ENCODE measurements around the gene IRX2.

Gene IRX2

GRCh38 chr5:2755681-2756171, 4.2 kb upstream of the IRX2 start:
- DNase-seq (ENCODE audit: low spot score), result no peak

DNA sequence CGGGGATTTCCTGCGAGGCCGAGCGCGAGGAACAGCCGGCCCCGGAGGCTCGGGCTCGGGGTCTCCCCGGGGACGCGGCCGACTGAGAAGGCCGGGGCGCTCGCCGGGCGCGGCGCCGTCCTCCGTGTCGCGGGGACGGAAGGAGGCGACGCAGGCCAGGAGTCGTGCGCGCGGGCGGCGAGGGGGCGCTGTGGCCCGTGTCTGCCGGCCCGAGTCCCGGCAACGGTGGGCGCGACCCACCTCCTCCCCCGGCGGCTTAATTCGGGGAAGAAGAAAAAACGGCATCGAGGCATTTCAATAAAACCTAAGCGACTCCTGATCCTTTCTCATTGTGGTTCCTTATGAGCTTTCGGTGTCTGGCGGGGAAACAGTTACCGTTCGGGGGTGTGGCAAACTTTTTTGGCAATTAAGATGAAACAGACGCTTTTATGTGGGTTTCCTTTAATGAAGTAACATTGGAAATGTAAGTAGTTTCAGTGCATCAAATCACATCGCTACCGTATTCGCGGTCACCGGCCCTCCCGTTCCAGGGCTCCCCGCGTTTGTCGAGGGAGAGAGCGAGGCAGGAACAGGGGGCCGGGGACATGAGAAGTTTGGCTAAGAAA, 3.7 kb upstream of the IRX2 start:
- DNase-seq (ENCODE audit: low spot score), result no peak

DNA sequence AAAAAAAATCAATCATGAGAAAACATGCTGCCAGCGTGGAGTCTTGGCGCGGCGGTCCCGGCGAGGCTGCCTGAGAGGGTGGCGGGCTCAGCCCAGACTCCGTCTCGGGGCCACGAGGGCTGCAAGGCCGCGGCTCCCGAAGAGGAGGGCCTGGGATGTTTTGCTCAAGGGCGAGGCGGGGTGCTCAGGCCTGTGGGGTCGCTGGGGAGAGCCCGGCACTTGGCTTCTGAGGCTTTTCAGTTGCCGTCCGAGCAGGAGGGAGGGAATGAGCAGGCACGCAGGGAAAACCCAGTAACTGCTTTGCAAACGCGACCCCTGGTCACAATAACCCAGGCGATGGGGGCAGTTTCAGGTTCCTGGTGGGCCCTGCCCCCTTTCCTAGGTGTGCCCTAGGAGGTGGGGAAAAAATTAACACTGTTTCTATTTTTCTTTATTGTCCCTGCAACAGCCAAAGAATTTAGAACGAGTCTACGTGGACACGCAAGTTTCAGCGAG, 3.2 kb upstream of the IRX2 start:
- no peak for DNase-seq (ENCODE audit: low spot score)

- no peak for DNase-seq (ENCODE audit: low spot score)
Measured at GRCh38 chr5:2753452-2754420, 2.3 kb upstream of the IRX2 start.

DNA sequence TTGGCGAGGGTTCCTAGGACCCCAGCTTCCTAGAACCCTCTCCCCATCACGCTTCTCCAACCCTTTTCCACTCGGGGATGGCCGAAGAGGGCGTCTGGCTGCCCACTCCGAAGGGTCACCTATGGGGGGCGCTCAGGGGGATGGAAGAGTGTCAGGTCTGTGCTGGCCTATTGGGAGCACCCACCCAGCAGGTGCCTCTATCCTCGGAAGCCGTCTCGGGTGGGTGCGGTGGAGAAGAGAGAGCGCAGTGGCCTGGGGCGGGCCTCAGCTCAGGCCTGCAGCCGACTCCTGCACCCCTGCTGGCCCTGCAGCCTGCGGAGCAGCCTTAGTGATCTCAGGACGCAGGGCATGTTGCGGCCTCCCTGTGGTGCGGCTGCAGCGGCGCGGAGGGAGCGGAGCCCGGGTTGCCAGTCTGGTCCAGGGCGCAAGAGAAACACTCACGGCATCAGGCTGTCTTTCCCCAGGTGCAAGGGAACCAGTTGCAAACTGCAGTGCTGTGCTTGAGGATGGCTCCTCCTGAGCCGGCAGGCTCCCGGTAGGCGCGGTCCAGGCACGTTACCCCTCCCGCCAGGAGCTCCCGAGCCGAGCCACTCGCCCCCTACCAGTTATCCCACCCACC, 1.5 kb upstream of the IRX2 start:
- DNase-seq (ENCODE audit: low spot score), result no peak

DNA sequence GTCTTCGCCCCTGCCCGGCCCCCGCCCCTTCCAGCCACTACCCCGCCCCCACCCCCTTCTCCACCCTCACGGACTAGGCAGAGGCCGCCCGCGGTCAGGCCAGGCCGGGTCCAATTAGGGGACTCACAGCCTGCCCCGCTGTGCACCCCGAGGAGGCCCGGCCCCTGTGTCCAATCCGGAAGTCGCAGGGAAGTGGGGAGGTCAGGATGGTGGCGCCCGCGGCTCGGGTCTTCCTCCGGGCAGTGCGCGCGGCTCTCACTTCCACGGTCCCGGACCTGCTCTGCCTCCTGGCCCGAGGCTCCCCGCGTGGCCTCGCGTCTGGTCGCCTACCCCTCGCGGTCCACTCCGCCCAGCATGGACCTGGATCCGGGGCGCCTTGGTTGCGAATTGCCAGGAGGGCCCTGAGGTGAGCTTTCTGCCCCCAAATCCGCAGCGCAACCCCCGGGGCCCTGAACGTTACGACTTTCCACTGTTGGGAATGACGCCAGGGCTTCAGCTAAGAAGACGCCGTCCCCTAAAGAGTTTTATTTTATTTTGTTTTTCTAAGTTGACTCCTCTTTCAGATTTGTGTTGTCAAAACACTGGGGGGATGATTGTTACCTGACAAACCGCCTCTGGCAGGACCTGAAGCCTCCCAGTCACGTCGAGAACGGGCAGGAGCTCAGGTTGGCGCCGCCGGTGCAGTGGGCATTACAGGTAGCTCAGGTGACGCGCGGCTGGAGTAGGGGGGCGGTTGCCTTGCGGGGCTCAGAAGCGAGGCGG, 763 bp upstream of the IRX2 start:
- DNase-seq (ENCODE audit: low spot score), result no peak

GRCh38 chr5:2750758-2751464, 566 bp downstream of the IRX2 start:
- DNase-seq (ENCODE audit: low spot score), result no peak

DNA sequence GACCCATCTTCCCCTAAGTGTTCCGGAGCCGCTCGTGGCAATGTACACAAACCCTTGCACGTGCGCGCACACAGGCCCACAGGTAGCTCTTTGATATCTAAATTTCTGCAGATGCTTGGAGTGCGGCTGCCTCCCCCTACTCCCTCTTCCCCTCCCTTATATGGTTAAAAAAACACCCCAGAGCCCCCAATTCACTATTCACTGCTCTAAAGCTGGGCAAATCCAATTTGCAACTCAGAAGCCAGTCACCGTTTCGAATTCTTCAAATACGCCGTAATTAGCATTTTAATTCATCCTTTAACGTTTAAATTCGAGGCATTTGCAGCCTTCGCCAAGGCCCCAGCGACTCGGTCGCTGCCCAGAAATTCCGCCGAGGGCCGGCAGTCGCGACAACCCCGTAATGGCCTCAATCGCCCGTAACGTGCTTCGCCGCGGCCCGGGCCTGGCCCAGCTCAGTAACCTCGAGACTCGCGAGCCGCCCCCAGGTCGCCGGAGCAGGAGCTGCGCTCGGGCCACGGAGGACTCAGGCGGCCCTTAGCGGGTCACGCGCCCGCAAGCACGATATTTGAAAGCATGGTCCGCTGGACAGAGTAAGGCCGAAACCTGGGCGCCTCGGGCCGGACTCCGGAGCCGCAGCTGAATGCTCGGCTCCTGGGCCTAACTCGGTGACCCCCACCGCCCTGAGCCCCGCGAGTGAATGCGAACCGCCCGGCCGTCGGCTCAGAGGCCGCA, 1.3 kb downstream of the IRX2 start:
- no peak for DNase-seq (ENCODE audit: low spot score)

DNA sequence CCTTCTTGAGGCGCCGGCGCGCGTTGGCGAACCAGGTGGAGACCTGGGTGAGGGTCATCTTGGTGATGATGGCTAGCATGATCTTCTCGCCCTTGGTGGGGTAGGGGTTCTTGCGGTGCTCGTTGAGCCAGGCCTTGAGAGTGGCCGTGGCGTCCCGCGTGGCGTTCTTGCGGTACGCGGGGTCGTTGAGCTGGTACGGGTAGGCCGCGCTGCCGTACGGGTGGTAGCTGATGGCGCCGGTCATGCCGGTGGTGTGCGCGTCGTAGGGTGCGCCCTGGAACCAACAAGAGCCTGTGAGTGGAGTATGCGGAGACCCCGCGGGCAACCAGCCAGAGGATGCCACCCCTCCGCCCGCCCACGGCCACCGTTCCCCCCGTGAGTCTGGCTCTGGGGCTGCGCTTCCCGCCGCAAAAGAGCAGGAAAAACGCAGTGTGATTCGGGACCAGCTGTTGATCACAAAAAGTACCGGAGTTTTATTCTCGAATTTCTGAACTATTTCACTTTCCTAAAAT, 1.9 kb downstream of the IRX2 start:
- no peak for DNase-seq (ENCODE audit: low spot score)

DNA sequence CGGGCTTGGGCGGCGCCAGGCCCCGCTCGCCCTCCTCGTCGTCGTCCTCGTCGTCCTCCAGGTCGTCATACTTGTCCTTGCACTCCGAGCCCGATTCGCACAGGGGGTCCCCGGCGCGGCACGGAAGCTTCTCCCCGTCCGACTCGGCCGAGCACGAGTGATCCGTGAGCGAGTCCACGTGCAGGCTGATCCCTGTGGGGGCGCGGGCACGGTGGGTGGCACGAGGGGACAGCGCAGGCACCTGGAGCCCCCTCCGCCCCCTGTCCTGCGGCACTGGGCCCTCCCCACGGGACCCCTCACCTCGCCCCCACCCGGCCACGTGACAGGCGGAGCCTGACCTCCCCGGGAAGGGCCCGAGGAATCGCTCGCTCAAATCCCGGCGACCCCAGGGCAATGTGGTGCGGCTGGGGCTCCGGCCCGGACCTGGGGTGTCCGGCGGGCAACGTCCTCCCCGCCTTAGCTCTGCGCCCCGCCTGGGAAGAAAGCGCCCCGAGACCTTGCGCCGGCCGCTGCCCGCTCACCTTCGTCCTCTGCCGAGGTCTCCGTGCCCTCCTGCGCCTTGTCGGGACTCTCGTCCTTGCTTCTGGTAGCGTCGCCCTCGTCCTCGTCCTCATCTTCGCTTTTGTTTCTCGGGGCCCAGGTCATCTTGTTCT, 2.5 kb downstream of the IRX2 start:
- no peak for DNase-seq (ENCODE audit: low spot score)

- DNase-seq (ENCODE audit: low spot score), result no peak
Measured at GRCh38 chr5:2748179-2748860, 3.2 kb downstream of the IRX2 start.

DNA sequence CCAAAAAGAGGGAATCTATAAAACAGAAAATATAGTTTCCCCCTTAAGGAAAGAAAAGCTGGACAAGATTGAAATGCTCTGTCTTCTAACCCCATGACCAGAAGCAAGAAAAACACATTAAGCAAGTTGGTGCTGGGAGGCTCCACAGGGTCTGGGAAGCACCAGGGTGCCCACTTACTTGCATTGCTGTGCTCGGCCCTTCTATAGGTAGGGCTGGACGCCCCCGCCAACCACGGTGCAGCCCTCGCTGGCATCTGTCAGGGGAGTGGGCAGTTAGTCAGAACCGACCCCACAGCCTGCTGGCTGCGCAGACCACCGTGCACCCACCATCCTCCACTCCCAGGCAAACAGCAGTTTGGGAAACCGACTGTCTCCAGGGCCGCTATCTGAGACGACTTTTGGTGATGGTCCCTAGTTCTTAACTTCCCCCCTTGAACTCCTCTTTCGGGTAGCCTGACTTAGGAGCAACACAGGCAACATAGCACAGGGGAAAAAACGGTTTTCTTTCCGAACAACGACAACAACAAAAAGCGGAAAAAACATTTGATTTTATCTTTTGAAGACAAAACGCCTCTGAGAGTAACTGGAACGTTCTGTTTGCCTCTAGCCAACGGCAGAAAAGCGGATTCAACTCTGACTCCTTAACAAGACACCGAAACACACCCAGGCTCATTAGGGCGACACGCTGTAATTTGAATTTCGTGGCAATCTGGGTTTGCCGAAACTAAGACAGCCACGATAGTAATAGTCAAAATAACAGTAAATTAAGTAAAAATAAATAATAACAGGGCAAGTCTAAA, 3.9 kb downstream of the IRX2 start:
- no peak for DNase-seq (ENCODE audit: low spot score)

DNA sequence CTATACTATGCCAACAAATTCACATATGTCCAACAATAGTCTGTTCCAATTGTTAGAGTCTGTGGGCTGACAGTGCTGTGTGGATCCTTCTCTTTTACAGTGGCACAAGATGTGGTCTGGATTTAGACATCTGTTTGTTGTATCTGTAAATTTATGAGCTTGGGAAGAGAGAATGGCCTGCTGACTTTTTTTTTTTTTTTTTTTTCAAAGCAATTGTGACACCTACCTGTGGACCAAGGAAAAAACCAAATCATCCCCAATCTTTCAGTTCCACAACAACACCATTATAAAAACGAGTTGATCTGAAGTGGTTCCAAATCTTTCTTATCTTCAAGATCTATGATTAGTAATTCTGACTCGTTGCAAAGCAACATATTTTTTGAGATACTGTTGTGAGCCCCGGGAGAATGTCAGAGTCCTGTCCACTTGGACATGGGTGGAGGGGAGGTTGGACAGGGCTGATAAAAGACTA, 4.9 kb downstream of the IRX2 start:
- no peak for DNase-seq (ENCODE audit: low spot score)

DNA sequence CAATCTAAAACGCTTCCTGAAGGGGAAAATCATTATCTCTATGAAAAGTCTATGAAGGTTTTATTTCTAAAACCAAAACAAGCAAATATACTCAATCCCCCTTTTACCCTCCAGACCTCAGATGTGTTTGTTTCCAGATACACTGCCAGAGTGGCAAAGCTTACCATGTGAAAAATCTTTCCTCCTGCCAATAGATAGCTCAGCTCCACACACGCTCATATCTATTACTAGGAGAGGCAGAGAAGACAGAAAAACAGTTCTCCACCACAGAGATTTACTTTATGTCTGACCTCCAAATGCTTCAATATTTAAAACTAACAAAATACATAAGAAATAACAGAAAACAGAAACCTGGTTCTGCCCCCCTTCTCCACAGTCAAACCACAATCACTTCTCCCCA, 7.0 kb downstream of the IRX2 start:
- DNase-seq (ENCODE audit: low spot score), result no peak

GRCh38 chr5:2742921-2743679, 8.4 kb downstream of the IRX2 start:
- no peak for DNase-seq (ENCODE audit: low spot score)

GRCh38 chr5:2741956-2742355, 9.5 kb downstream of the IRX2 start:
- DNase-seq (ENCODE audit: low spot score), result no peak

DNA sequence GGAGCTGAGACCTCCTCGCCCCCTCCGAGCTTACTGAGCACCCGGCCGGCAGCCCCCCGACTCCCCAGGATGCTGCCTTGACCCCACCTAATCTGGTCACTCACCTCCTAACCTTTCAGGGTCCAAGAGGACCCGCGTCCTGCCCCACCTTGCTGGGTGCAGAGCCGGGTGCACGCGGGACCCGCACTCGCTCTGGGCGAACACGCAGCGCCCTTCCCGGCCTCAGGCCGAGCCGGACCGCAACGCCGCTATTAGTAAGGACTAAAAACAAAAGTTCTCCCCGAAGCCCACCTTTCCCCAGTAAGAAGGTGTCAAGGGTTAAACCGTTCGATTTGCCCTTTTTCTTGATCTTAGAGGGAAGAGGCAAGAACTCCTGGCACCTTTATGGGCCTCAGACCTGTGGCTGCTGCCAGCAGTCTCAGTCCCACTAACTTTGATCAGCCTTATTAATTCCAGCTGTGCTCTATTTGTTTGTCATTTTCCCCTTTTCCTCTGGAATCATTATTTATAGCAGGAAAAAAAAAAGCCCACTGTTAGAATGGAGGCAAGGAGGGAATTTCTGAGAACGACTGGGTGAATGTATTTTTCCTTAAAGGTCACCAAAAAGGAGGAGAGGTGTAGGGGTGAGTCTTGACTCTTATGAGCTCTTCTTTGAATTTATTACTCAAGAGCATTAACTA, 10.5 kb downstream of the IRX2 start:
- no peak for DNase-seq (ENCODE audit: low spot score)

All from CD4-positive, alpha-beta T cell treated with Interleukin-15 for 4 hours (primary cell).